Tibial artery (tissue), 4 donors: Measurements from ENCODE around the gene EWSR1.
"Not testable (repeated sequence)": the region's sequence is repeated elsewhere in the genome, so short reads cannot be mapped to it uniquely, and the experiment has no call there.

Source experiments
- DNase-seq, 2 donors: peaks; one replicate each; pipeline ENCODE4 v3.0.0-alpha.2; 2019
- H3K27ac ChIP-seq, 2 donors: fragments of 200-600 bp; sonication (generic) in 1 of 2; 1 replicate in 1 of 2; 2 replicates in 1 of 2; pipeline ENCODE4 v1.5.1; 2018 to 2019; ENCODE audit warnings: mild to moderate bottlenecking in 1 of 2
- H3K27me3 ChIP-seq, 2 donors: fragments of 200-600 bp; sonication (generic) in 1 of 2; one replicate each; pipeline versions ENCODE4 v1.5.1 to v1.6.0; 2016 to 2019
- H3K36me3 ChIP-seq, 3 donors: fragments of 200-600 bp; sonication (generic) in 2 of 3; one replicate each; pipeline ENCODE4 v1.5.1; 2016 to 2019; ENCODE audit warnings: mild to moderate bottlenecking in 2 of 3
- H3K4me1 ChIP-seq, 4 donors: fragments of 200-600 bp; sonication (generic) in 2 of 4; 1 replicate in 3 of 4; 2 replicates in 1 of 4; pipeline ENCODE4 v1.5.1; 2016 to 2019
- H3K4me3 ChIP-seq, 2 donors: fragments of 200-600 bp; sonication (generic) in 1 of 2; 1 replicate in 1 of 2; 2 replicates in 1 of 2; pipeline ENCODE4 v1.5.1; 2018 to 2019; ENCODE audit warnings: mild to moderate bottlenecking in 2 of 2
- H3K9me3 ChIP-seq, 3 donors: fragments of 200-600 bp; sonication (generic) in 1 of 3; one replicate each; pipeline ENCODE4 v1.5.1; 2016 to 2019
- intact Hi-C: fragments of 100-400 bp; cut with DNase I; formaldehyde crosslinking; loops from one replicate; pipeline ENCODE4 v1.15.0; 2023; ENCODE audit warnings: low total_unique reads
- TF ChIP-seq, protein P1 (sequence below), 2 experiments: fragments of 200-600 bp in 1 of 2; fragments of 450-650 bp in 1 of 2; IDR thresholded peaks; one replicate each; pipeline ENCODE4 v1.5.1; 2017 to 2019; ENCODE audit warnings: antibody characterized with exemption in 2 of 2, mild to moderate bottlenecking in 1 of 2, moderate library complexity in 1 of 2

EWSR1 gene

DNA sequence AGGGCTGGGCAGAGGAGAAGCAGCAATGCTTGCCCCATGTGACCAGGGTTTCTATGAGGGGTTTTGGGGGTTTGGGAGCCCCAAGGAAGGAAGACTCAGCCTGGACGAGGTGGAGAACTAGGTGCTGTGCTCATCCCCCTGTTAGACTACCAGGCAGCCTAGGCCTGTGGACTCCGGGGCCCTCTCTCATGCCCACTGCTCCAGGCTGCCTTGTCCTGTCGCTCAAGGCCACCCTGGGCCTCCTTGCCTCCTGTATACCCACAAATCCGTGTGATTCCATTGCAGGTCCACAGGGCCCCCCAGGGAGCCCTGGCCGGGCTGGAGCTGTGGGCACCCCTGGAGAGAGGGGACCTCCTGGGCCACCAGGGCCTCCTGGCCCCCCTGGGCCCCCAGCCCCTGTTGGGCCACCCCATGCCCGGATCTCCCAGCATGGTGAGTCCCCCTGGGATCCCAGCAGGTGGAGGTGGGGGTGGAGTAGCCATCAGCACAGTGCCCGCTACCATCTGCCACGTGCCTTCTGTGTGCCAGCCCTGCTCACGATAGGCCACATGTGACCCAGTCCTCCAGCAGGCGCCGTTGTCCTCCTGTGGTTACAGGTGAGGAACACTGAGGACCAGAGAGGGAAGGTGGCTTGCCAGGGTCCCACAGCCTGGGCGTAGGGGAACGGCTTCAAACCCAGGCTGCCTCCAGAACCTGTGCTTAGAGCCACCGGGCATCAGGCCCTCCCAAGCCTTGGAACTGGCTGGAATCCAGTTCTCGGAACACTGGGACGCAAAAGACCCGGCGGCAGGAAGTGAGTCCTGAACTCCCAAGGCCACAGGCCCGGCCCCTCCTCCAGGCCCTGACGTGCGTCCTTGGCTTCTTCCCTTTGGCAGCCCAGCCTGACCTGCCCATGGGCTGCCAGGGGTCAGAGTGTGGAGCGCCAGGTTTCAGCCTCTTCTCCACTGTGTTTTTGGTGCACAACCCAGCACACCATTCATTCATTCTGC lies 35.8 kb upstream of the EWSR1 start:
- TF ChIP-seq, protein P1, sequence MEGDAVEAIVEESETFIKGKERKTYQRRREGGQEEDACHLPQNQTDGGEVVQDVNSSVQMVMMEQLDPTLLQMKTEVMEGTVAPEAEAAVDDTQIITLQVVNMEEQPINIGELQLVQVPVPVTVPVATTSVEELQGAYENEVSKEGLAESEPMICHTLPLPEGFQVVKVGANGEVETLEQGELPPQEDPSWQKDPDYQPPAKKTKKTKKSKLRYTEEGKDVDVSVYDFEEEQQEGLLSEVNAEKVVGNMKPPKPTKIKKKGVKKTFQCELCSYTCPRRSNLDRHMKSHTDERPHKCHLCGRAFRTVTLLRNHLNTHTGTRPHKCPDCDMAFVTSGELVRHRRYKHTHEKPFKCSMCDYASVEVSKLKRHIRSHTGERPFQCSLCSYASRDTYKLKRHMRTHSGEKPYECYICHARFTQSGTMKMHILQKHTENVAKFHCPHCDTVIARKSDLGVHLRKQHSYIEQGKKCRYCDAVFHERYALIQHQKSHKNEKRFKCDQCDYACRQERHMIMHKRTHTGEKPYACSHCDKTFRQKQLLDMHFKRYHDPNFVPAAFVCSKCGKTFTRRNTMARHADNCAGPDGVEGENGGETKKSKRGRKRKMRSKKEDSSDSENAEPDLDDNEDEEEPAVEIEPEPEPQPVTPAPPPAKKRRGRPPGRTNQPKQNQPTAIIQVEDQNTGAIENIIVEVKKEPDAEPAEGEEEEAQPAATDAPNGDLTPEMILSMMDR (IDR thresholded peaks at IDR 0.05) = no peak
- DNase-seq = no peak
- H3K9me3 ChIP-seq = no peaks in the 10 kb centered on the region
- peaks cover 0 to 5% (median 0%) of the 10 kb centered on the region in 4 donors for H3K4me1 ChIP-seq
- no peaks in the 10 kb centered on the region for H3K36me3 ChIP-seq
- H3K27ac ChIP-seq = no peak overlapping the region
- H3K27me3 ChIP-seq = peaks cover 0 to 9% of the 10 kb centered on the region in 2 donors
- H3K4me3 ChIP-seq = no peak overlapping the region
- intact Hi-C loops = no loop called here

DNA sequence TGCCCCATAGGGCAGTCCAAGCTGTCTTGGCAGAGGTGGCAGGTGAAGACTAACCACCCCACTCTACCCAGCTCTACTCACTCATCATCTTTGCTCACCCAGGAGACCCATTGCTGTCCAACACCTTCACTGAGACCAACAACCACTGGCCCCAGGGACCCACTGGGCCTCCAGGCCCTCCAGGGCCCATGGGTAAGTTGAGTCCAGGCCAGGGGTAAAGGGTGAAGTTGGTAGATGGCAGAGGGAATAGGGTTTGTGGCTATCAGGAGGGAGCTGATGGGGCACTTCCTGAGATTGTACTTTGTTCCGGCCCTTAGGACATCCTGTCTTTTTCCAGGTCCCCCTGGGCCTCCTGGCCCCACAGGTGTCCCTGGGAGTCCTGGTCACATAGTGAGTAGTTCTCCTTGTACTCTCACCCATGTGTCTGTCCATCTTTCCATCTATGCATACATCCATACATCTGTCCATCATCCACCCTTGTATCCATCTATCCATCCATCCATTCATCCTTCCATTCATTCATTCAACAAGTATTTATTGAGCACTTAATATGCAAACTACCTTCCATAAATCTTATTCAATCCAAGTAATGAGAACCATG lies 34.7 kb upstream of the EWSR1 start:
- Histone ChIP-seq H3K27ac (no peak overlapping the region), H3K4me3 (no peak overlapping the region), H3K36me3 (no peaks in the 10 kb centered on the region), H3K4me1 (peaks cover 0 to 5% (median 0%) of the 10 kb centered on the region in 4 donors), H3K9me3 (no peaks in the 10 kb centered on the region), H3K27me3 (peaks cover 0 to 9% of the 10 kb centered on the region in 2 donors)
- TF ChIP-seq, protein P1 (IDR thresholded peaks at IDR 0.05) = no peak
- no peak for DNase-seq
- intact Hi-C loops = no loop called here

DNA sequence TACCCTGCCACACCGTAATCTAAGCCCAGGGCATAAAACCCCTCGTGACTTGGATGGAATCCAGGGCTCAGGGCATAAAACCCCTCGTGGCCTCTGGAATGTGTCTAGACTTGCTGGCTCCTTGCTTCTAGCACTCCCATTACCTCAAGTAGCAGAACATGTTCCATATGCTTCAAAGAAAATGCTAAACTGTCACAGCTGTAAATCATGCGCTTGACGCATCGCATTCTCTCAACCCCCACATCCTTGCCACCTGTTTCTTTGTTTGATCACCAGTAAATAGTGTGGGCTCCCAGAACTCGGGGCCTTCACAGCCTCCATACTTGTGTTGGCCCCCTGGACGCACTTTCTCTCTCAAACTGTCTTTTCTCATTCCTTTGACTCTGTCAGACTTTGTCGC lies 27.6 kb upstream of the EWSR1 start:
- H3K27me3 ChIP-seq, H3K4me1 ChIP-seq, H3K27ac ChIP-seq, DNase-seq, intact Hi-C loops, H3K36me3 ChIP-seq, H3K4me3 ChIP-seq: not testable (repeated sequence)
- peaks cover 0 to 15% (median 8%) of the 10 kb centered on the region in 3 donors for H3K9me3 ChIP-seq

DNA sequence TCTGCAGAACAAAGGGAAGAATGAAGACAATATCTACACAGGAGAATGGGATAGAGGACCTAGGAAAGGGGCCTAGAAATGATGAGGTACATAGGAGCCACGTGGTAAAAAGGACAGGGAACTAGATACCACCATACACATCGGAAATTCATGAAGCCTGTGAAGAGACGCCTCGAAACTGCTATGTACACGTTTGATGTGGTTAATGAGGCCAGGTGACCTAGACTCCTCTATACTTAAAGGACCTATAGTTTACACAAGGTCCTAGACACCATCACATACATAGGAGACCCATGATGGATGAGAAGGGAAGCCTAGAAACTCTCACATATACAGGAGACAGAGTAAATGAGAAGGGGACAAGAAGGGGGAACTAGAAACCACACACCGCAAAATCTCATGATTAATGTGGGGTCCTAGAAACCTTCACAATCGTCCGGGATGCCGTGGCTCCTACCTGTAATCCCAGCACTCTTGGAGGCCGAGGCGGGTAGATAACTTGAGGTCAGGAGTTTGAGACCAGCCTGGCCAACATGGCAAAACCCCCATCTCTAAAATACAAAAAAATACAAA lies 24.1 kb upstream of the EWSR1 start:
- intact Hi-C loops = no loop called here
- TF ChIP-seq, protein P1 (IDR thresholded peaks at IDR 0.05) = no peak
- DNase-seq = no peak
- no peaks in the 10 kb centered on the region for H3K36me3 ChIP-seq
- H3K27ac ChIP-seq = no peak overlapping the region
- H3K9me3 ChIP-seq = peaks cover 0 to 15% (median 8%) of the 10 kb centered on the region in 3 donors
- peaks cover 0 to 6% of the 10 kb centered on the region in 2 donors for H3K27me3 ChIP-seq
- no peak overlapping the region for H3K4me3 ChIP-seq
- no peaks in the 10 kb centered on the region for H3K4me1 ChIP-seq

DNA sequence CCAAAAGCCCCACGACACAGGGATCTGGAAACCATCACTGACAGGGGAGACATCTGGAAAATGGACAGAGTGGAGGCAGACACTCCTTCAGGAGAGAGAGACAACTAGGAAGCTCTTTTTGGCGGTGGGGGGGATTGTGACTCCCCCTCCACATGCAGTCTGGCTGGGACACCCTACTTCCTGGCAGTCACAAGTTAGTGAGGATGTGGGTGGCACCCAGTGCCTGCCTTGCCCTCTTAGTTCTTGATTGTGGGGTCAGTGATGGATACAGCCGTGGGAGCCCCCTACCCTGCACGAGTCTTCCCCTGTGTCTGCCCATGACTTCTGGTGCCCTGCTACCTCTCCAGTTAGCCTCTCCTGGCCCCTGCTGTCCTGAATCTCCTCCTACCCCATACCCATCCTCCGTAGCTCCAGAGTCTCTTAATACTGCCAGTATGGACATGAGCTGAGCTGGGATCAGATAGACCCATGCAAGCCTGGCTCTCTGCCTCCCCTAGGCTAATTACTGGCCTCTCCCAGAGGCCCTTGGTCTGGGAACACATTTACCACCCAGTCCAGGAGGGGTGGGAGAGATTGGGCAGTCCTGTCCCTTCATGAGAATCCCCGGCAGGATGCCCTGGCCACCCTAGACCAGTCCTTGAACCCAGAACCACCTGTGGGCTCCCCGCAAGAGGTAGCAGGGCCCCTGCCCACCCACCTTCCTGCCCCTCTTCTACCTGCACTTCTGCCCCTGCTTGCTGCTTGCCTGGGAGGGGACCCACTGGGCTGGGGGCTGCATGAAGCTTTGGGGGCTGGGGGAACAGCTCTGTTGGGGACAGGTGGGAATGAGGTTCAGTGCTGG lies 23.1 kb upstream of the EWSR1 start:
- no peak for DNase-seq
- H3K9me3 ChIP-seq = peaks cover 0 to 9% (median 8%) of the 10 kb centered on the region in 3 donors
- no peaks in the 10 kb centered on the region for H3K4me1 ChIP-seq
- peaks cover 0 to 6% of the 10 kb centered on the region in 2 donors for H3K27me3 ChIP-seq
- TF ChIP-seq, protein P1 (IDR thresholded peaks at IDR 0.05) = no peak
- no peak overlapping the region for H3K27ac ChIP-seq
- intact Hi-C loops = no loop called here
- no peak overlapping the region for H3K4me3 ChIP-seq
- no peaks in the 10 kb centered on the region for H3K36me3 ChIP-seq
